ENCODE measurements around the gene TASP1.

The TASP1 gene

DNA sequence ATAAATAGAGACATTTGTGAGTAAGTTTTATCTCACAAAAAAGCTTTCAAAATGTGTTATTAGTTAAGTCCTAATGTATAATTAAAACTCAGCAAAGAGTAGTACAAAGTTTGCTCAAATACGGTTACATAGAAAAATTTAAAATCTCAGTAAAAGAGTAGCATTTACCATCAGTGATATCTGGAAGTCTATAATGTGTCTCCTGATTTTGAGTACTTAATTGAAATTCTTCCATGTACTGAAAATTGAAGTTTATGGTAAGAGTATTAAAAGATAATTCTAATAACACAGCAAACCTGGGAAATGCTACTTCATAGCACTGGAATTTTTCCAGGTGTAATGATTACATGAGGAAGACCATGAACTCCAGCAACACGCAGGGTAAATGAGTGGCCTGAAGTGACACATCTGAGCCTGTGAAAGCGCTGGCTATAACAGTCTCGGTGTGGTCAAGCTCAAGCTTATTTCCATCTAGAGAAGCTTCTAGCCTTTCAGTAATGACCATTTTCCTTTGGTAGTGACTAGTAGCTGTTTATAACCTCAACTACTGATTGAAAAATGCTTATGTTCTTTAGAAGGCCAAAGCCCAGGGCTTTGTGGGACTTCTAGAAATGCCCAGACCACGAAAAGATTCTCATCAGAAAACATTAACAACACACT lies 214.4 kb downstream of the TASP1 start:
- Mint-ChIP-seq H3K4me1 (ENCODE audit: low read depth in 2 of 2) (no peaks in the 10 kb centered on the region), H3K36me3 (ENCODE audit: insufficient read depth) (no peaks in the 10 kb centered on the region), H3K9me3 (no peaks in the 10 kb centered on the region), H3K4me3 (no peak overlapping the region), H3K27me3 (no peaks in the 10 kb centered on the region), H3K27ac (no peak overlapping the region)
- ATAC-seq (replicated peaks) (no peak), DNase-seq (no peak)

GRCh38 chr20:13423472-13424173 lies 215.1 kb downstream of the TASP1 start:
- Mint-ChIP-seq H3K4me3 (no peak overlapping the region), H3K27ac (no peak overlapping the region), H3K27me3 (no peaks in the 10 kb centered on the region), H3K36me3 (ENCODE audit: insufficient read depth) (no peaks in the 10 kb centered on the region), H3K4me1 (ENCODE audit: low read depth in 2 of 2) (no peaks in the 10 kb centered on the region), H3K9me3 (no peaks in the 10 kb centered on the region)
- DNase-seq, result no peak
- ATAC-seq (replicated peaks), result no peak

DNA sequence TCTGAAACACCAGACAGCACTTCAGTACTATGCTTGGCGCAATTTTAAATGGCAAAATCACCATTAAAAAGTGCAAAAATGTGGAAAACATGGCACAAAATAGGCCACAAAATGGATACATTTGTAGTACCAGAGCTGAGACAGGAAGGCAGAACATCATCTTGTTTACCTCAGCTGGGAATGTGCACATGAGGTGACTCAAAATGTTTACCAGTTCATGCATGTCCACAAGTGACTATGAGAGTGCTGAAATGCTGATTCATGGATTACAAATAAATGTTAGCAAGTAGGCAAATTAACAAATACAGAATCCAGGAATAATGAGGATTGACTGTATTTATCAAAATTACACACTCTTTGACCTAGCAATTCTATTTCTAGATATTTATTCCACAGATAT lies 216.1 kb downstream of the TASP1 start:
- H3K9me3 Mint-ChIP-seq, result no peaks in the 10 kb centered on the region
- peaks cover 8% of the 10 kb centered on the region for H3K36me3 Mint-ChIP-seq (ENCODE audit: insufficient read depth)
- H3K4me1 Mint-ChIP-seq (ENCODE audit: low read depth in 2 of 2), result no peaks in the 10 kb centered on the region
- DNase-seq (no peak), ATAC-seq (replicated peaks) (no peak)
- no peak overlapping the region for H3K27ac Mint-ChIP-seq
- H3K4me3 Mint-ChIP-seq, result no peak overlapping the region
- H3K27me3 Mint-ChIP-seq, result no peaks in the 10 kb centered on the region

DNA sequence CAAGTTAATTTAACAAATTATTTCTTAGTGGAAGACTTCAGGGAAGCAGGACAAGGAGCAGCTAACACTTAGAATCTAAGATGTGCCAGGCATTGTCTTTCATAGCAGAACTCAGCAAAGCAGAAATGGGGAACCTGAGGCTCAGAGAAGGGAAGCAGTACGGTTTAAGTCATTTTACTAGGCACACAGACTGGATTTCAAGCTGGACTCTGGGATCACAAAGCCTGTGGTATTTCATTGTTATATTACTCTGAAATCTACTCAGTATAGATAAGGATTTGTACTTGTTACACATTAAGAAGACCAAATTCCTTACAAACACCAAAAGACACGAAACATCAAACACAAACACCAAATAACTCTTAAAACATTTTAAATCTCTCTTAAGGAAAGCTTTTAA lies 218.1 kb downstream of the TASP1 start:
- Mint-ChIP-seq H3K9me3 (no peaks in the 10 kb centered on the region), H3K36me3 (ENCODE audit: insufficient read depth) (peaks cover 8% of the 10 kb centered on the region), H3K4me3 (no peak overlapping the region), H3K27me3 (no peaks in the 10 kb centered on the region), H3K4me1 (ENCODE audit: low read depth in 2 of 2) (no peaks in the 10 kb centered on the region), H3K27ac (no peak overlapping the region)
- ATAC-seq (replicated peaks) (no peak), DNase-seq (no peak)

GRCh38 chr20:13419477-13419876 lies 219.3 kb downstream of the TASP1 start:
- Mint-ChIP-seq H3K36me3 (ENCODE audit: insufficient read depth) (peaks cover 8% of the 10 kb centered on the region), H3K4me1 (ENCODE audit: low read depth in 2 of 2) (no peaks in the 10 kb centered on the region), H3K4me3 (no peak overlapping the region), H3K9me3 (no peaks in the 10 kb centered on the region), H3K27ac (no peak overlapping the region), H3K27me3 (no peaks in the 10 kb centered on the region)
- DNase-seq (no peak), ATAC-seq (replicated peaks) (no peak)

- H3K27me3 Mint-ChIP-seq, result no peaks in the 10 kb centered on the region
- H3K9me3 Mint-ChIP-seq, result no peaks in the 10 kb centered on the region
- no peak overlapping the region for H3K27ac Mint-ChIP-seq
- H3K36me3 Mint-ChIP-seq (ENCODE audit: insufficient read depth), result peaks cover 8% of the 10 kb centered on the region
- ATAC-seq (replicated peaks) (no peak), DNase-seq (no peak)
- no peaks in the 10 kb centered on the region for H3K4me1 Mint-ChIP-seq (ENCODE audit: low read depth in 2 of 2)
- no peak overlapping the region for H3K4me3 Mint-ChIP-seq
Measured at GRCh38 chr20:13418263-13419229, 220.2 kb downstream of the TASP1 start.

DNA sequence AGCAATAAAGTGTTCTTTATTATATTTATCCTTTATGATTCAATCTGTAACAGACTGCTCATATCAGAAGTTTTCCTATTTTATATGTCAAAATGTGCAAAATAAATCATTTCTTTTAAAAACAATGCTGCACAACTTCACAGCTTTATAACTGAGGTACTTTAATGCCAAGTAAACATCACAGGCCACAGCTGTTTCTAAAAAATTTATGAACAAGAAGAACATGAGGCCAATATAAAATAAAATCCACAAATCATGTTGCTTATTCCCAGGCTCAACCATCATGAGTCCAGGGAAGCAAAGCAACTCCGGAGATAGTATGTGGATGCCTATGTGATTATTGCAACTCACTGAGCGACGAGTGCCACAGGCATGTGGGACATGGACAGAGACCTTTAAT lies 222.2 kb downstream of the TASP1 start:
- H3K27ac Mint-ChIP-seq, result no peak overlapping the region
- H3K36me3 Mint-ChIP-seq (ENCODE audit: insufficient read depth), result peaks cover 8% of the 10 kb centered on the region
- no peaks in the 10 kb centered on the region for H3K9me3 Mint-ChIP-seq
- H3K4me1 Mint-ChIP-seq (ENCODE audit: low read depth in 2 of 2), result no peaks in the 10 kb centered on the region
- no peak for ATAC-seq (replicated peaks)
- no peak for DNase-seq
- no peaks in the 10 kb centered on the region for H3K27me3 Mint-ChIP-seq
- no peak overlapping the region for H3K4me3 Mint-ChIP-seq

DNA sequence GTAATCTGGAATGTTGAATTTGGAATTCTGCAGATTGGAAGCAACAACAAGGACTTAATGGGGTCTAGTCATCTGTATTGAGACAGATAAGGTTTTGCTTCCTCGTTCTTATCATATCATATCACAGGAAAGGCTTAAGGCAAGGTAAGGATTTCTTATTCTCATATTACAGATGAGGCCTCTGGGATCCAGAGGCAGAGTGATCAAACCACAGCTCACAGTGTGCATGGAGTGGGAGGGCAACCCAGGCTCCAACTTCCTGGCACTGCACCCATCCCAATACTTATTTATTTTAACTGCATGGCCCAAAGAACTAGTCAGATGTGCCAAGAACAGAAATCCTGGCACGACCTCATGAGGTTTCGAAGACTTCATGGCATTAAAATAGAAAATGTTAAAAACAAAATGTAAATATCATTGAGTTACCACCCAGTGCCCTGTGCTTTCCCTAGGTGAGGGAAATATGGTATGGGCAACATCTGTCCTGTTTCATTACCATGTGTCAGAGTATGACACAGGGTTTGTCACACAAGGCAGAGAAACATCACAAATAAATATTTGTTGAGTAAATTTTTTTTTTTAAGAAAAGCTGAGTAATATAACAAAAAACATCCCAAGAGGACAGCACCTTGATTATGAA lies 225.8 kb downstream of the TASP1 start:
- no peaks in the 10 kb centered on the region for H3K9me3 Mint-ChIP-seq
- ATAC-seq (replicated peaks) (no peak), DNase-seq (no peak)
- no peaks in the 10 kb centered on the region for H3K4me1 Mint-ChIP-seq (ENCODE audit: low read depth in 2 of 2)
- no peaks in the 10 kb centered on the region for H3K27me3 Mint-ChIP-seq
- H3K27ac Mint-ChIP-seq, result no peak overlapping the region
- H3K36me3 Mint-ChIP-seq (ENCODE audit: insufficient read depth), result peaks cover 2% of the 10 kb centered on the region
- no peak overlapping the region for H3K4me3 Mint-ChIP-seq

DNA sequence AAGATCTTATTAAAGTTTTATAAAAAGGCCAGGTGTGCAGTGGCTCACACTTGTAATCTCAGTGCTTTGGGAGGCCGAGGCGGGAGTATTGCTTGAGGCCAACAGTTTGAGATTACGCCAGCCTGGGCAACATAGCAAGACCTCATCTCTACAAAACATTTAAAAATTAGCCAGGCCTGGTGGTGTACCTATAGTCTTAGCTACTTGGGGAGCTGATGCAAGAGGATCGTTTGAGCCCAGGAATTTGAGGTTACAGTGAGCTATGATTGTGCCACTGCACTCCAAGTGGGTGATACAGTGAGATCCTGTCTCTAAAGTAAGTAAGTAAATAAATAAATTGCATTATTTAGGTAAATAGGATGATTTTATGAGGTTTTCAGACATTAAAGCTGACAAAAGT lies 234.4 kb downstream of the TASP1 start:
- no peak overlapping the region for H3K4me3 Mint-ChIP-seq
- H3K4me1 Mint-ChIP-seq (ENCODE audit: low read depth in 2 of 2), result no peaks in the 10 kb centered on the region
- no peaks in the 10 kb centered on the region for H3K27me3 Mint-ChIP-seq
- no peak overlapping the region for H3K27ac Mint-ChIP-seq
- no peak for ATAC-seq (replicated peaks)
- H3K9me3 Mint-ChIP-seq, result no peaks in the 10 kb centered on the region
- DNase-seq, result no peak
- H3K36me3 Mint-ChIP-seq (ENCODE audit: insufficient read depth), result peaks cover 3% of the 10 kb centered on the region

GRCh38 chr20:13403453-13403852 lies 235.3 kb downstream of the TASP1 start:
- DNase-seq (no peak), ATAC-seq (replicated peaks) (no peak)
- H3K4me1 Mint-ChIP-seq (ENCODE audit: low read depth in 2 of 2), result no peaks in the 10 kb centered on the region
- H3K4me3 Mint-ChIP-seq, result no peak overlapping the region
- H3K27ac Mint-ChIP-seq, result no peak overlapping the region
- no peaks in the 10 kb centered on the region for H3K9me3 Mint-ChIP-seq
- H3K36me3 Mint-ChIP-seq (ENCODE audit: insufficient read depth), result peaks cover 3% of the 10 kb centered on the region
- no peaks in the 10 kb centered on the region for H3K27me3 Mint-ChIP-seq

- no peak for ATAC-seq (replicated peaks)
- no peak overlapping the region for H3K27ac Mint-ChIP-seq
- no peak overlapping the region for H3K4me3 Mint-ChIP-seq
- DNase-seq, result no peak
- H3K36me3 Mint-ChIP-seq (ENCODE audit: insufficient read depth), result peaks cover 3% of the 10 kb centered on the region
- H3K9me3 Mint-ChIP-seq, result no peaks in the 10 kb centered on the region
- H3K4me1 Mint-ChIP-seq (ENCODE audit: low read depth in 2 of 2), result no peaks in the 10 kb centered on the region
- no peaks in the 10 kb centered on the region for H3K27me3 Mint-ChIP-seq
Measured at GRCh38 chr20:13402986-13403385, 235.7 kb downstream of the TASP1 start.

GRCh38 chr20:13402171-13402760 lies 236.5 kb downstream of the TASP1 start:
- Mint-ChIP-seq H3K4me3 (no peak overlapping the region), H3K36me3 (ENCODE audit: insufficient read depth) (peaks cover 3% of the 10 kb centered on the region), H3K27me3 (no peaks in the 10 kb centered on the region), H3K9me3 (no peaks in the 10 kb centered on the region), H3K27ac (no peak overlapping the region), H3K4me1 (ENCODE audit: low read depth in 2 of 2) (no peaks in the 10 kb centered on the region)
- ATAC-seq (replicated peaks) (no peak), DNase-seq (no peak)

- no peak for DNase-seq
- H3K36me3 Mint-ChIP-seq (ENCODE audit: insufficient read depth), result peaks cover 3% of the 10 kb centered on the region
- no peak for ATAC-seq (replicated peaks)
- H3K27ac Mint-ChIP-seq, result no peak overlapping the region
- no peaks in the 10 kb centered on the region for H3K9me3 Mint-ChIP-seq
- no peaks in the 10 kb centered on the region for H3K4me1 Mint-ChIP-seq (ENCODE audit: low read depth in 2 of 2)
- no peaks in the 10 kb centered on the region for H3K27me3 Mint-ChIP-seq
- no peak overlapping the region for H3K4me3 Mint-ChIP-seq
Measured at GRCh38 chr20:13401596-13401995, 237.1 kb downstream of the TASP1 start.

Measured in effector memory CD8-positive, alpha-beta T cell (primary cell).